ENCODE measurements around the gene DGKQ.

The DGKQ gene, protein sequence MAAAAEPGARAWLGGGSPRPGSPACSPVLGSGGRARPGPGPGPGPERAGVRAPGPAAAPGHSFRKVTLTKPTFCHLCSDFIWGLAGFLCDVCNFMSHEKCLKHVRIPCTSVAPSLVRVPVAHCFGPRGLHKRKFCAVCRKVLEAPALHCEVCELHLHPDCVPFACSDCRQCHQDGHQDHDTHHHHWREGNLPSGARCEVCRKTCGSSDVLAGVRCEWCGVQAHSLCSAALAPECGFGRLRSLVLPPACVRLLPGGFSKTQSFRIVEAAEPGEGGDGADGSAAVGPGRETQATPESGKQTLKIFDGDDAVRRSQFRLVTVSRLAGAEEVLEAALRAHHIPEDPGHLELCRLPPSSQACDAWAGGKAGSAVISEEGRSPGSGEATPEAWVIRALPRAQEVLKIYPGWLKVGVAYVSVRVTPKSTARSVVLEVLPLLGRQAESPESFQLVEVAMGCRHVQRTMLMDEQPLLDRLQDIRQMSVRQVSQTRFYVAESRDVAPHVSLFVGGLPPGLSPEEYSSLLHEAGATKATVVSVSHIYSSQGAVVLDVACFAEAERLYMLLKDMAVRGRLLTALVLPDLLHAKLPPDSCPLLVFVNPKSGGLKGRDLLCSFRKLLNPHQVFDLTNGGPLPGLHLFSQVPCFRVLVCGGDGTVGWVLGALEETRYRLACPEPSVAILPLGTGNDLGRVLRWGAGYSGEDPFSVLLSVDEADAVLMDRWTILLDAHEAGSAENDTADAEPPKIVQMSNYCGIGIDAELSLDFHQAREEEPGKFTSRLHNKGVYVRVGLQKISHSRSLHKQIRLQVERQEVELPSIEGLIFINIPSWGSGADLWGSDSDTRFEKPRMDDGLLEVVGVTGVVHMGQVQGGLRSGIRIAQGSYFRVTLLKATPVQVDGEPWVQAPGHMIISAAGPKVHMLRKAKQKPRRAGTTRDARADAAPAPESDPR

DNA sequence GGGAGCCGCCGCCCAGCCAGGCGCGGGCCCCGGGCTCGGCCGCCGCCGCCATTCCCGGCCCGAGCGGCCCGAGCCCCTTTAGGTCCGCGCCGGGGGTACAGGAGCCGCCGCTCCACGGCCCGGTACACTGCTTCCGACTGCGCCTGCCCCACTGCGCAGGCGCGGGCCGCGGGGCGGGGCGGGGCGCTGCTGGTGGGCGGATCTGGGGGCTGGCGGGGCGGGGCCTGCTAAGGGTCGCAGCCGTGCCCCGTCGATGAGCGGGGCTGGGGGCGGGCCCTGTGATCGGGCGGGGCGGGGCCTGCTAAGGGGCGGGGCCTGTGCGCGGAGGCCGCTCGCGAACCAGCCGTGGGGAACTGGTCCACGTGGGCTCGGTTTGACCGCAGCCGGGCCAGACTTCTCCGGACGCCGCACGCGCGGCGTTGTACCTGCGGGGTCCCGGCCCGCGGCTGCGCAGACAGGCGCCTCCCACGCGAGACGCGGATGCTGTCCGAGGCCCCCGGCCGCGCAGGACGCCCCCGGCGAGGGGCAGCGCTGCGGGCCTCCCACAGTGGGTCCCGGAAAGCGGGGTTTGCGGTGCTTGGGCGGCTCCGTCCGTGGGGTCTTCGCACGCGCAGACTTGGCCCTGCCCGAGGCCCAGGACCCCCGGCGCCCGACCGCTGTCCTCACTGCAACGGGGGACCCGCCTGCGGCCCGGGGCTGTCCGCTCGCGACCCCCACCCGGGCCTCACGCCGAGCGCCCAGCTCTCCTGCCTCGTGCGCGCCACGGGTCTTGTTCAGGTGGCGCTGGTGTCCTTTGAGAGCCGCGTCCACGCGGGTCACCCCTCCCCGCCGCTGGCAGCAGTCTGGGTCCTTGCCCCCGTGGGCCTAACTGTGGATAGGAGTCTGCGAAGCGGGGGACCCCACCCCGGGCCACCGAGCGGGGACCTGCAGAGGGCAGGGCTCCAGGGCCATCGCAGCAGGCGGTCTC lies at the start of gene DGKQ:
TSS of gene DGKQ (minus strand) at position 139 of the 967 bp plus-strand sequence. CDS start at position 52, 87 bp downstream.
- peak within 1 kb of the TSS; percentile 79 to 99 (median 94) for H3K4me3 ChIP-seq
- H3K36me3 ChIP-seq, result peaks cover 0 to 19% (median 5%) of the 10 kb centered on the region in 11 experiments; a peak in 7 of 22 replicates
- peaks cover 25 to 43% (median 40%) of the 10 kb centered on the region in 11 experiments for H4K20me1 ChIP-seq
- peak within 1 kb of the TSS; percentile 54 to 83 (median 76) for H3K27ac ChIP-seq
- H3K9me3 ChIP-seq (replicated peaks in 1 of 11), result peaks cover 6 to 17% (median 15%) of the 10 kb centered on the region in 11 experiments; a peak in 20 of 22 replicates
- no peaks in the 10 kb centered on the region for H3K27me3 ChIP-seq
- H3K4me1 ChIP-seq, result peaks cover 28 to 54% (median 38%) of the 10 kb centered on the region in 10 experiments
- no peak for TF ChIP-seq Cebpa-rat (IDR thresholded peaks at IDR 0.05)
- H3K4me2 ChIP-seq, result peak within 1 kb of the TSS; percentile 92 to 100 (median 100)
- H3K9ac ChIP-seq, result peak within 1 kb of the TSS; percentile 80 to 93 (median 88)

DNA sequence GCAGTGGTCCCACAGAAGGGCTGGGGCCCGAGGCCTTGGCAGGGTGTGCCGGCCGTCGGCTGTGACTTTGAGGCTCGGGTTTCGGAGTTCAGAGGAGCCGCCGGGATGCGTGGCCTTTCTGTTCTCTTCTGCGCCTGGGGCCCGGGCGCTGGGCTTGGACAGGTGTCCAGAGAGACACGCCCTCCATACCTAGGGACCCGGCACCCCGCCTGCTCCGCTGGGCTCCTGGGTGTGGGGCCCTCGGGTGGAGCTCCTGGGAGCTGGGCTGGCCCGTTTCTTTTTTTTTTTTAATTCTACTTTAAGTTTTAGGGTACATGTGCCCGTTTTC lies 49.3 kb upstream of the DGKQ start:
- Histone ChIP-seq H3K4me2 (peak overlapping the region; percentile 83 to 95 (median 90); a peak in 21 of 22 replicates), H3K4me3 (no peak overlapping the region), H3K36me3 (peaks cover 18 to 36% (median 26%) of the 10 kb centered on the region in 11 experiments), H3K27ac (peak overlapping the region in 1 of 11 experiments; percentile 66; a peak in 2 of 22 replicates), H3K9me3 (replicated peaks in 1 of 11) (no peaks in the 10 kb centered on the region), H3K27me3 (no peaks in the 10 kb centered on the region), H3K4me1 (peaks cover 54 to 71% (median 58%) of the 10 kb centered on the region in 10 experiments), H3K9ac (peak overlapping the region in 4 of 11 experiments; percentile 19 to 61 (median 55); a peak in 2 of 22 replicates), H4K20me1 (peaks cover 0 to 85% (median 70%) of the 10 kb centered on the region in 11 experiments; a peak in 19 of 22 replicates)
- no peak for TF ChIP-seq Cebpa-rat (IDR thresholded peaks at IDR 0.05)

DNA sequence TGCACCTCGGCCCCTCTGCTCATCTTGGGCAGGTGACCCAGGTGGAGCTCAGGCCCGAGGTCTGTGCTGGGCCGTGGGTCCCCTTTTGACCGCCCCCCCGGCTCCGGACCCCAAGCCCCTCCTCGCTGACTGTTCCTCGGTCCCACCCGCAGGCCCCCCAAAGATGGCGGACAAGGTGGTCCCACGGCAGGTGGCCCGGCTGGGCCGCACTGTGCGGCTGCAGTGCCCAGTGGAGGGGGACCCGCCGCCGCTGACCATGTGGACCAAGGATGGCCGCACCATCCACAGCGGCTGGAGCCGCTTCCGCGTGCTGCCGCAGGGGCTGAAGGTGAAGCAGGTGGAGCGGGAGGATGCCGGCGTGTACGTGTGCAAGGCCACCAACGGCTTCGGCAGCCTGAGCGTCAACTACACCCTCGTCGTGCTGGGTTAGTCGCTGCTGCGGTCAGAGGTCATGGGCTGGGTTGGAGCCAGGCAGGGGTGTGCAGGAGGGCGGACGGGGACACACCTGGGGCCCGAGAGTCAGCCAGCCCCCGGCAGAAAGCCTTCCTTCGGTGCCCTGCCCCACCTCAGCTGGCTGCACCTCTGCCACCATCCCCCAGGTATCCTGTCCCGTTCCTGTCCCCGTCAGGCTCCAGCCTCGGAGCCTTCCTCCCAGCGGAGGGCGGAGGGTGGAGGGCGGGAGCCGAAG lies 48.8 kb upstream of the DGKQ start:
- peak overlapping the region in 10 of 11 experiments; percentile 6 to 62 (median 50); a peak in 18 of 22 replicates for H3K9ac ChIP-seq
- H3K4me2 ChIP-seq, result peak overlapping the region; percentile 83 to 95 (median 90)

DNA sequence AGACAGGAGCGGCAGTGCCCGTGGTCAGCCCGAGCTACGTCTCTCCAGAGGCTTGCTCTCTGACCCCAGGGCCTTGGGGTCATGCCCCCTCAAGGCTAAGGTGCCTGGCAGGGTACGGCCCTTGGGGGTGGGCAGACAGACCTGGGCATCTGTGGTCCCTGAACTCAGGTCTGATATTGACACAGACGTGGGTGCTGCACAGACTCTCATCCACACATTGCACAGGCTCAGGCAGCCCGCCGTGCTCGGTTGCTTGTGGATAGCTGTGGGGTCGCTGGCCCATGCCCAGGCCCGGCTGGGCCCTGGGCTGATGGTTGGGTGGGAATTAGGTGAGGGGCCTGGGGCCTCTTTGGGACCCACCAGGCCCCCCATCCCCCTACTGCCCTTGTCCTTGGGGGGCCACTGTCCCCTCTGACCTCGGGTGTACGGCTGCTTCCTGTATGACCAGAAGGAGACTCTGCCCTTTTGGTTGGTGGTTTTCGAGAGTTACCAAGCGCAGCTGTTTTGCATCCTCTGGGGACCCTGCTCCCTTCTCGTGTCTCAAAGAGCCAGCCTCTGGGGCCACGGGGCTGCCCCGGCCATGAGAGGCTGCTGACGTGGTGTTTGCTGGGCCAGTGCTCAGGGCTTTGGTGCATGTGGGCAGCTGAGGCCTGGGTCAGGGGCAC lies 48.1 kb upstream of the DGKQ start:
- H3K27ac ChIP-seq, result peak overlapping the region; percentile 20 to 66 (median 51); a peak in 19 of 22 replicates
- no peak for TF ChIP-seq Cebpa-rat (IDR thresholded peaks at IDR 0.05)
- H3K4me2 ChIP-seq, result peak overlapping the region; percentile 83 to 95 (median 90)
- peaks cover 65 to 73% (median 68%) of the 10 kb centered on the region in 10 experiments for H3K4me1 ChIP-seq
- H4K20me1 ChIP-seq, result peaks cover 2 to 85% (median 74%) of the 10 kb centered on the region in 11 experiments; a peak in 19 of 22 replicates
- H3K9me3 ChIP-seq (replicated peaks in 1 of 11), result no peaks in the 10 kb centered on the region
- peaks cover 18 to 36% (median 26%) of the 10 kb centered on the region in 11 experiments for H3K36me3 ChIP-seq
- H3K9ac ChIP-seq, result peak overlapping the region; percentile 6 to 62 (median 51); a peak in 18 of 22 replicates
- H3K27me3 ChIP-seq, result peaks cover 0 to 5% (median 0%) of the 10 kb centered on the region in 11 experiments; a peak in 1 of 22 replicates
- H3K4me3 ChIP-seq, result peak overlapping the region in 3 of 10 experiments; percentile 6 to 41 (median 9); a peak in 2 of 20 replicates

More for the DNA sequence above, 48.8 kb upstream of the DGKQ start:
- H3K27ac ChIP-seq, result peak overlapping the region in 10 of 11 experiments; percentile 20 to 66 (median 52); a peak in 13 of 22 replicates
- peaks cover 0 to 85% (median 70%) of the 10 kb centered on the region in 11 experiments; a peak in 19 of 22 replicates for H4K20me1 ChIP-seq
- H3K4me3 ChIP-seq, result peak overlapping the region in 1 of 10 experiments; percentile 9; a peak in 1 of 20 replicates
- peaks cover 59 to 73% (median 63%) of the 10 kb centered on the region in 10 experiments for H3K4me1 ChIP-seq
- TF ChIP-seq Cebpa-rat (IDR thresholded peaks at IDR 0.05), result no peak
- no peaks in the 10 kb centered on the region for H3K27me3 ChIP-seq
- peaks cover 18 to 36% (median 26%) of the 10 kb centered on the region in 11 experiments for H3K36me3 ChIP-seq
- H3K9me3 ChIP-seq (replicated peaks in 1 of 11), result no peaks in the 10 kb centered on the region

DNA sequence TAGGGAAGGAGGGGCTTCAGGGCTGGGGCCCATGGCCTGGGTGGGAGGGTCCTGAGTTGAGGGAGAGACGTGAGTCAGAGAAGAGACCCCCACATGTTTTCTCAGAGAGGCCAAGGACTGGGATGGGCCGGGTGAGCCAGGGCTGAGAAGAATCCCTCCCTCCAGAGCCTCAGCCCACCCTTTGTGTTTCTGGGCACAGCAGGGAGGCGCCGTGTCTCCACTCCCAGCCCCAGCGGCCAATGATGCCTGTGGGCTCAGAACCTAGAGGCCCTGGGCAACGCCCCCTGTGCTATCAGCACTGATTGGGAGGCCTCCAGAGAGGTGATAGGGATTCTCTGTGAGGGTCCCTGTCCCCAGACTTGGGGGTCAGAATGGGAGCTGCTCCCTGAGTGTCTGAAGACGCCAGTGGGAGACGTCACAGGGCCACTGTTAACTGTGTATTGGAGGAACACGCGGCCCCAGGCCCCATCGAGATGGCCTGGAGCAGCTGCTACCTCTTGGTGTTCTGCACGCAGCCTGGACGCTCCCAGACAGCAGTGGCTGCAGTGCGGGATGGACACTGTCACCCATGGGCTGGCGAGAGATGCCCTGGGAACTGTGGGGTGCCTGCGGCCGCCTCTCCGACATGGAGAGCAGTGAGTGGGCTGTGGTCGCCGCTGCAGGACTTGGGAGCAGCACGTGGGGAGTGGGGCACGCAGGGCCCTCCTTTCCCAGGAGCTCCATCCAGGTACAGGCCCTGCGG lies 46.5 kb upstream of the DGKQ start:
- H3K9ac ChIP-seq, result peak overlapping the region in 10 of 11 experiments; percentile 18 to 67 (median 38); a peak in 14 of 22 replicates
- H3K4me3 ChIP-seq, result no peak overlapping the region; a peak in 1 of 20 replicates
- H3K27ac ChIP-seq, result peak overlapping the region in 1 of 11 experiments; percentile 9; a peak in 2 of 22 replicates

DNA sequence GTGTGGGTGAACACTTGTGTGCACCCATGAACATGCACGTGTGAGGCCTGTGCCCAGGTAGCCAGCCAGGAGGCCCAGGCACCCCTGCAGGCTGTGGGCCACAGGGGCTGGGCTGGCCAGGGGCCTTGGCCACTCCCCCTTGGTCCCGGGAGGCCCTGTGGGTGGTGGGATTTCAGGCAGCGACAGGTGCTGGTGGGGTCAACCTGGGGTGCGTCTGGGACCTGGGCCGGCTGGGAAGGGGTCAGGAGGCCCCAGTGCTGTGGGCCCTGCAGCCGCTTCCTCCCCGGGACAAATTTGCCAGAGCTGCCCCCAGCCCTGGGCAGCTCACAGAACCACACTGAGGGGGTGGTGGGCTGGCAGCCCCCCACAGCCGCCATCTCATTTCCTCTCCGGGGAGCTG lies 46.0 kb upstream of the DGKQ start:
- H3K36me3 ChIP-seq, result peaks cover 1 to 25% (median 9%) of the 10 kb centered on the region in 11 experiments; a peak in 19 of 22 replicates
- H3K4me3 ChIP-seq, result peak overlapping the region in 1 of 10 experiments; percentile 22; a peak in 1 of 20 replicates
- H3K27ac ChIP-seq, result no peak overlapping the region; a peak in 2 of 22 replicates
- H3K4me1 ChIP-seq, result peaks cover 78 to 83% (median 81%) of the 10 kb centered on the region in 10 experiments
- peaks cover 0 to 6% (median 0%) of the 10 kb centered on the region in 11 experiments; a peak in 2 of 22 replicates for H3K27me3 ChIP-seq
- no peaks in the 10 kb centered on the region for H3K9me3 ChIP-seq (replicated peaks in 1 of 11)
- H3K9ac ChIP-seq, result peak overlapping the region in 10 of 11 experiments; percentile 18 to 67 (median 38); a peak in 14 of 22 replicates
- H4K20me1 ChIP-seq, result peaks cover 5 to 89% (median 83%) of the 10 kb centered on the region in 11 experiments; a peak in 20 of 22 replicates
- H3K4me2 ChIP-seq, result peak overlapping the region; percentile 72 to 98 (median 95)
- no peak for TF ChIP-seq Cebpa-rat (IDR thresholded peaks at IDR 0.05)

More for the DNA sequence above, 46.5 kb upstream of the DGKQ start:
- Histone ChIP-seq H3K27me3 (peaks cover 0 to 6% (median 0%) of the 10 kb centered on the region in 11 experiments; a peak in 2 of 22 replicates), H3K4me1 (peaks cover 72 to 77% (median 75%) of the 10 kb centered on the region in 10 experiments), H3K4me2 (peak overlapping the region; percentile 72 to 98 (median 95)), H4K20me1 (peaks cover 5 to 89% (median 78%) of the 10 kb centered on the region in 11 experiments; a peak in 20 of 22 replicates), H3K9me3 (replicated peaks in 1 of 11) (no peaks in the 10 kb centered on the region), H3K36me3 (peaks cover 7 to 25% (median 15%) of the 10 kb centered on the region in 11 experiments; a peak in 21 of 22 replicates)
- no peak for TF ChIP-seq Cebpa-rat (IDR thresholded peaks at IDR 0.05)
